GM19438 (cell line): Measurements from ENCODE around the gene DNAAF9.
A peak's percentile ranks its signal among the peaks of the same experiment; 100 is the strongest.
"Not testable (repeated sequence)": the region's sequence is repeated elsewhere in the genome, so short reads cannot be mapped to it uniquely, and the experiment has no call there.

Experiments used
- ATAC-seq: cut with Tn5 transposase; IDR thresholded peaks from one replicate; pipeline ENCODE4 v1.9.1; 2021; ENCODE audit warnings: low read depth; ENCODE audit not compliant: unreplicated experiment

Gene DNAAF9

GRCh38 chr20:3407040-3407770 lies at the start of gene DNAAF9:
TSS of gene DNAAF9 (minus strand) at chr20:3407669. CDS start at chr20:3407557, 112 bp downstream.
- peak; percentile 47 for ATAC-seq

- no peak for ATAC-seq
Observed at GRCh38 chr20:3456648-3457047, 49.2 kb upstream of the DNAAF9 start.

GRCh38 chr20:3454831-3455230 lies 47.4 kb upstream of the DNAAF9 start:
- ATAC-seq = no peak

- no peak for ATAC-seq
Observed at GRCh38 chr20:3452690-3453089, 45.2 kb upstream of the DNAAF9 start.

GRCh38 chr20:3452136-3452535 lies 44.7 kb upstream of the DNAAF9 start:
- ATAC-seq = no peak

GRCh38 chr20:3449319-3449718 lies 41.9 kb upstream of the DNAAF9 start:
- no peak for ATAC-seq

- no peak for ATAC-seq
Observed at GRCh38 chr20:3447321-3447720, 39.9 kb upstream of the DNAAF9 start.

- no peak for ATAC-seq
Observed at GRCh38 chr20:3446779-3447178, 39.3 kb upstream of the DNAAF9 start.

GRCh38 chr20:3436864-3437574 lies 29.6 kb upstream of the DNAAF9 start:
- ATAC-seq = no peak

- ATAC-seq = no peak
Observed at GRCh38 chr20:3434232-3434631, 26.8 kb upstream of the DNAAF9 start.

- ATAC-seq = no peak
Observed at GRCh38 chr20:3433744-3434143, 26.3 kb upstream of the DNAAF9 start.

- ATAC-seq = no peak
Observed at GRCh38 chr20:3432844-3433243, 25.4 kb upstream of the DNAAF9 start.

GRCh38 chr20:3431109-3431508 lies 23.6 kb upstream of the DNAAF9 start:
- no peak for ATAC-seq

GRCh38 chr20:3430376-3431069 lies 23.1 kb upstream of the DNAAF9 start:
- ATAC-seq = peak; percentile 87

- not testable (repeated sequence) for ATAC-seq
Observed at GRCh38 chr20:3426766-3427165, 19.3 kb upstream of the DNAAF9 start.

GRCh38 chr20:3423126-3423525 lies 15.7 kb upstream of the DNAAF9 start:
- no peak for ATAC-seq

- ATAC-seq = no peak
Observed at GRCh38 chr20:3421985-3422384, 14.5 kb upstream of the DNAAF9 start.

- peak; percentile 97 for ATAC-seq
Observed at GRCh38 chr20:3420211-3420707, 12.8 kb upstream of the DNAAF9 start.

GRCh38 chr20:3418161-3418560 lies 10.7 kb upstream of the DNAAF9 start:
- ATAC-seq = not testable (repeated sequence)

- ATAC-seq = no peak
Observed at GRCh38 chr20:3414122-3414521, 6.7 kb upstream of the DNAAF9 start.

- ATAC-seq = no peak
Observed at GRCh38 chr20:3413393-3413889, 6.0 kb upstream of the DNAAF9 start.
